HUDEP-2 (cell line): Measurements from ENCODE around the gene MACF1.
"Not testable (repeated sequence)": the region's sequence is repeated elsewhere in the genome, so short reads cannot be mapped to it uniquely, and the experiment has no call there.

Experiments
- DNase-seq, 76 experiments: peaks; one replicate each; lab custom pipeline; 2025; ENCODE audit not compliant: unreplicated experiment in 76 of 76; lab: John Stamatoyannopoulos, UW

Gene MACF1

GRCh38 chr1:39440856-39441255 lies 236.4 kb downstream of the MACF1 start:
- no peak for DNase-seq

- no peak for DNase-seq
Measured at GRCh38 chr1:39441797-39442196, 237.3 kb downstream of the MACF1 start.

GRCh38 chr1:39445573-39445972 lies 241.1 kb downstream of the MACF1 start:
- DNase-seq, result no peak

- DNase-seq, result no peak
Measured at GRCh38 chr1:39446986-39447567, 242.6 kb downstream of the MACF1 start.

- DNase-seq, result not testable (repeated sequence)
Measured at GRCh38 chr1:39450041-39450440, 245.5 kb downstream of the MACF1 start.

- no peak for DNase-seq
Measured at GRCh38 chr1:39450956-39451606, 246.6 kb downstream of the MACF1 start.

GRCh38 chr1:39452081-39452480 lies 247.6 kb downstream of the MACF1 start:
- no peak for DNase-seq

- DNase-seq, result no peak
Measured at GRCh38 chr1:39452540-39452939, 248.0 kb downstream of the MACF1 start.

- no peak for DNase-seq
Measured at GRCh38 chr1:39453603-39454002, 249.1 kb downstream of the MACF1 start.

- no peak for DNase-seq
Measured at GRCh38 chr1:39458991-39459390, 254.5 kb downstream of the MACF1 start.

- DNase-seq, result no peak
Measured at GRCh38 chr1:39462074-39462473, 257.6 kb downstream of the MACF1 start.

GRCh38 chr1:39466413-39467107 lies 262.1 kb downstream of the MACF1 start:
- no peak for DNase-seq

GRCh38 chr1:39467108-39467720 lies 262.7 kb downstream of the MACF1 start:
- DNase-seq, result not testable (repeated sequence)

- no peak for DNase-seq
Measured at GRCh38 chr1:39469150-39469549, 264.7 kb downstream of the MACF1 start.

- DNase-seq, result no peak
Measured at GRCh38 chr1:39470040-39470439, 265.5 kb downstream of the MACF1 start.

GRCh38 chr1:39472826-39473225 lies 268.3 kb downstream of the MACF1 start:
- no peak for DNase-seq

GRCh38 chr1:39473324-39473723 lies 268.8 kb downstream of the MACF1 start:
- DNase-seq, result no peak

GRCh38 chr1:39474810-39475209 lies 270.3 kb downstream of the MACF1 start:
- DNase-seq, result no peak

GRCh38 chr1:39475551-39475950 lies 271.1 kb downstream of the MACF1 start:
- DNase-seq, result not testable (repeated sequence)

GRCh38 chr1:39478126-39478915 lies 273.8 kb downstream of the MACF1 start:
- no peak for DNase-seq

GRCh38 chr1:39481289-39481688 lies 276.8 kb downstream of the MACF1 start:
- no peak for DNase-seq
